HG02938 (cell line): Measurements from ENCODE around the gene PDE8B.

Experiments used
- ATAC-seq: cut with Tn5 transposase; IDR thresholded peaks from one replicate; pipeline ENCODE4 v1.9.1; 2021; ENCODE audit warnings: mild to moderate bottlenecking, moderate library complexity; ENCODE audit not compliant: unreplicated experiment

Gene PDE8B

DNA sequence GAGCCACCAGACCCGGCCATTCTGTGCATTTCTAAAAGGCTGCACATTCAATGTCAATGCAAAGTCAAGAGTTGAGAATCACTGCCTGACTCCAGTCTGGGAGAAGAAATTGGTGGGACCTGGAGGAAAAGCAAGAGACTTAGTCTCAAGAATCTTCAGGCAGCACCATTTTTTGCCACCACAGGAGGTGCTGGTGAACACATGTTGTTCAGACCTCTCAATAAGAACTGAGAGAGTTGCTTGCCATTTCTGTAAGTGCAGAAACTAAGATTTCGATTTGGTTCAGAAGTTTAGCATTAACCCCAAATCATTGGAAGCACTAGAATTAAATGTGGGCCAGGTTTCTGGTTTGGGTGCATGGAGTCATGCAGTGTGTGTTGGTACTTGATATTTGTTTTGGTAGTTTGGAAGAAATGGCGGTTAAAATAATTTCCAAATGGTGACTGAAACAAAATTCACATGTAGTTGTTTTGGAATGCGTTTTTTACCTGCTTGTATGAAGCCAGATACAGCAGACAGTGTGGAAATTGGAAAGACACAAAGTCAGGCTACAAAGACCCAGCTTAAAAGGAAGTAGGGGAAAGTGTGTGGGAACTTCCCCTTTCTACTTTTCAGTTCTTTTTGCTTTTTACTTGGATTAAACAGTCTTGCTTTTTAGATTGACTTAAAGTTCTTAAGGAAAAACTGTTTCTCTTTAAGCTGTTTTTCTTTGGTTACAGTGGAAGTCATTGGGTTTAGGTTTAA is 20.4 kb downstream of the PDE8B start:
- ATAC-seq: no peak

- ATAC-seq: no peak
Observed at GRCh38 chr5:77231471-77232138, 21.1 kb downstream of the PDE8B start.

DNA sequence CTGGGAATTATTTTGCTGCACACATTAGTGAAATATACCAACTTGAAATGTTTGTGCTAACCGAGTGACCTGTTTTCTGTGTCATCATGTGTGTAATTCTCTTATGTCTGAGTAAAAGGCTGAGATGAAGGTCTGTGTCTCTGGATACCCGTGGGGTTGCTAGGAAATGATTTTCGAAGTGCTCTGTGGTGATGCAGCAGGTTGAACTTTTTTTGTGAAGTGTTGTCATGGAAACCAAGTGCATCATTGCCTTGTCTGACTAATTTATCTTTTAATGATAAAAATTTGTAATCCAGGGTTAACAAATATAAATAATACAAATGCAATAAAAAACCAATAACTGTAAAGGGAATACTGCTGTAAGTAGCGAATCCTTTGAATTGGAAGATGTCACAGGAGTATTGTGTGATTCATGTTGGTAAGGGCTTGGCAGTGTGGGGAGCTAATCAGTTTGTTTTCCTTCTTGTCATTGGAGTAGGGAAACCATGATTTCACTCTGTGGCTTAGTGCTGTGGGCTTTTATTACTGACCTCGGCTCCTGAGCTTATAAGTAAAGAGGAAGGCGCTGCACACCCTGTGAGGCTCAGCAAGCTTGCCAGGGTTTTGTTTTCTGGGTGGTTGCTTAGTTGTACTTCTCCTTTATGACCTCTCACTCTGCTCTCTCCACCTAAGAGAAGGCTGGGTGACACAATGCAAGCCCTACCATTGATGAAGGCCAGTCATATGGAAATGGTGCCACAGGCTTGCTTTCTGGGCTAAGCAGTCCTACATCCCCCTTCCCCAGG is 22.3 kb downstream of the PDE8B start:
- no peak for ATAC-seq

DNA sequence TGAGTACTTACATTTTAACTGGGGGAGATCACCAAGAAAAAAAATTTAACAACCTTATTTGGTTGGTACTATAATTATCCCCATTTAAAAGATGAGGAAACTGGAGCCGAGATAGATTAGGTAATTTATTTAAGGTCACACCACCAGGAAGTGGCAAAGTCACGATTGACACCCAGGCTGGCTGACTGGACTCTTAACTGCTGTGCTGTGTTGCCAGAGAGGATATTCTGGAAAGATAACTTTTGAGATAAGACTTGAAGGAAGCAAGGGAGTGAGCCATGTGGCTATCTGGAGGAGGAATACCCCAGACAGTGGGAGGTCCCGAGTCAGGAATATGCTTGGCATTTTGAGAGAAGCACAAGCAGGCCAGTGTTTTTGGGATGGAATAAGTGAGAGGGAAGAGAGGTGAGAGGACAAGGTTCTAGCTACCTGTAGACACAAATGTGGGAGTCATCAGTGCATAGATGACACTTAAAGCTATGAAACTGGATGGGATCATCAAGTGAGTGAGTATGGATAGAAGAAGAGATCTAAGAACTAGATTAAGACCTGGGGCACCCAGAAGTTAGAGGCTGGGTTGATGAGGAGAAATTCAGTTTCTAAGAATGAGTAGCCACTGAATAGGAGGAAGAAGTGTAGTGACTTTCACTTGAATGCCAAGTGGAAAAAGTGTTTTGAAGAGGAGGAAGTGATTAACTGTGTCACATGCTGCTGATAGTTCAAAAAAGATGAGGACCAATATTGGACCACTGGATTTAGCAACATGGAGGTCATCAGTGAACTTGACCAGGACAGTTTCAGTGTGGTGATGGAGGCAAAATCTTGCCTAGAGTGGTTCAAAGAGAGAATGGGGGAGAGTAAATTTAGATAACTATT is 25.6 kb downstream of the PDE8B start:
- ATAC-seq: no peak

DNA sequence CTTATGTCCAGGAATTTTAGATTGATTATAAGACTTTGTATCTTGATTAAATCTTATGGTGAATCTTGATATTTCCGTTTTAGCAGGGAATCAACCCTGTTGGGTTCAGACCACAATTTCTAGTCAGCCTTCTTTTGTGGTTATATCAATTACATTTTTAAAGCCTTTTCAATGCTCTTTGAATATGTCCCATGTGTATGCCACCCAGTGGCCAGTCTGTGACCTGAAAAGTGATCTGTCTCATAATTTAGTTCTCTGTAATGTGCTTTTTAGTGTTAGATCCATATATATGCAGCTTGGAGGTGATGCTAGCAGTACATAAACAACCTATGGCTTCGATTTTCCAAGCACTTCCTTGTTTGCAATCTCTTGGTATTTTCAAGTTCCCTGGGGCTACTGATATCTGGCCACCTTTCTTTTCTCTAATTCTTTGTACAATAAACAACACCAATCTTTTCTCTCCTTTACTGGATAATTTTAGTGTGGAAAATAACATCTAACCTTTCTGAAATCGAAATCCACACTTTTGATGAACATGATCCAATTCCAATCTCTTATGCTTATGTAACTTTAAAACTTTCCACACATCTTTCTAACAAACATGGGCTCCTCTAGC is 28.8 kb downstream of the PDE8B start:
- ATAC-seq: no peak

DNA sequence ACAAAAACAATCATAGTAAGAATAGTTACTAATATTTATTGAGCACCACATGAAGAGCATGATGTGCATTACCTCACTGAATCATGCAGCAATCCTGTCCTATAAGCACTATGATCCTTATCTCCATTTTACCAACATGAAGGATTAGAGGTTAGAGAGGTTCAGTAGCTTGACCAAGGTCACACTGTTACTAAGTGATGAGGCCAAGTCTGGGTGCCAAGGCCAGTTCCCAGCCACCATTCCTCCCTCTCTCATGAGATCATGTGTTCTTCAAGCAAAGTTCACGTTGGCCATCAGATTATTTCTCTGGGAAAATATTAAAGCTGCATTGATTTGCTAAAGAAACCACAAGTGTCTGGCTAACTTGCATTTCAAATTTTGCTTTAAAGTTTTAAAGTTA is 31.0 kb downstream of the PDE8B start:
- ATAC-seq: no peak

DNA sequence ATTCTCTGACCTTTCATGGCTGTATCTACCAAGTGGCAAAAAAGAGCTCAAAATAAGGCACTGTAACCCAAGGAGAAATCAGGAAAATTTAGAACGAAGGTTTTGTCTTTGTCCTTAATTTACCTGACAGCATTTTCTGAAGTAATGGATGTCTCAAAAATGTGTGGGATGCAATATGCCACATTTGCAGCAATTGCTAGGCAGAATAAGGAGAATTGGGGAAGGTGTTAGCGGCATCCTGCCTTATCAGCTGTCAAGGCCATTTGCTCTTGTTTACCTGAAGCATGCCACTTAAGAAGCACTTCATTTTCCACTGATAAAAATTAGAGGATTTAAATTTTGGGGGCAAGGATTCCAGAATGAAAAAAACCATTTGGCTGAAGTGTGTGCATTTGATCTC is 39.0 kb downstream of the PDE8B start:
- ATAC-seq: no peak

- ATAC-seq: no peak
Observed at GRCh38 chr5:77250021-77250420, 39.5 kb downstream of the PDE8B start.

DNA sequence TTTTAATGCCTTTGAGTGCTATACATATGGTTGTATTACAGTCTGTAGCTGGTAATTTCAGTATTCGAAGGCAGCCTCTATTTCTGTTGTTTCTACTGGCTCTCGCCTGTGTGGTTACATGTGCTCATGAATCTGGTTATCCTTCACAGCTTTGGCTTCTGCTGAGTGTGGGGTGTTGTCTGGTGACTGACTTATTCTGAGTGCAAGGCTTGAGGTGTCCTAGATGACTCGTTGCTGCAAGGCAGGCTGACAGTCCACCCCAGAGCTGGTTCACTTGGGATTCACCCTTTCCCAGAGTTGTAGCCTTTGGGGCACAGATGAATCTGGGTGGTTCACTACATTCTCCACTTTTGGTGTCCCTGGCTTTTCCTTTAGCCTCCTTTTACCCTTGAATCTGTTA is 41.4 kb downstream of the PDE8B start:
- no peak for ATAC-seq

DNA sequence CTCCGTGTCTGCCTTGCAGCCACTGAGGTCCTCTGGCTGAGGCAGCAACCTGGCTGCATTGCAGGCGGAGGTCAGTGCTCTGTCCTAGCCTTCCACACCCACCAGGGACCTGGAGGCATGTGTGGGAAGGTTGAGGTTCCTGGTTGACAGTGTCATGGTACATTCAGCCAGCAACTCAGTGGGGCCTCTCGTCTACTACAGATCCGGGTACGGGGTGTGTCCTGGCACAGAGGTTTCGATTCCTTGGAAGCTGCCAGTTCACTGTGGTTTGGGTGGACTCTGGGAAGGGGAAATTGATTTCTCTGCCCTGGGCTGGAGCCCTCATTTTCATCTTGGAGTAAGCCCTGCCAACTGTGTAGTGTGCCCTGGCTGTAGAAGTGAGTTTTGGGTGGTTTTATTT is 45.1 kb downstream of the PDE8B start:
- no peak for ATAC-seq

DNA sequence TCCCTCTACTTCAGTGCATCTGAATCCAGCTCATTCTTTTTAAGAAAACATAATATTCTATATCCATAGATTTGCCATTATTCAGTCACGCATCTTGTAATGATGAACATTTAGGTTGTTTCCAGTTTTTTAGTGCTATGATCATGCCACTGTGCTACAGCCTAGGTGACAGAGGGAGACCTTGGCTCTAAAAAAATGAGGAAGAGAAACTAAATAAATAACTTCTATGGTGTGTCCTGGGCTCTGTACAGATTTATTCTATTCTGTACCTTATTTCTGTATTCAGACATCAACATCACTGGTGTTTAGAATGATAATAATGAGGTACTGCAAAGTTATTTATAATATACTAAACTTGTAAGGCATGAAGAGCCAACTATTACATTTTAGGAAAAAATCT is 45.9 kb downstream of the PDE8B start:
- ATAC-seq: no peak

DNA sequence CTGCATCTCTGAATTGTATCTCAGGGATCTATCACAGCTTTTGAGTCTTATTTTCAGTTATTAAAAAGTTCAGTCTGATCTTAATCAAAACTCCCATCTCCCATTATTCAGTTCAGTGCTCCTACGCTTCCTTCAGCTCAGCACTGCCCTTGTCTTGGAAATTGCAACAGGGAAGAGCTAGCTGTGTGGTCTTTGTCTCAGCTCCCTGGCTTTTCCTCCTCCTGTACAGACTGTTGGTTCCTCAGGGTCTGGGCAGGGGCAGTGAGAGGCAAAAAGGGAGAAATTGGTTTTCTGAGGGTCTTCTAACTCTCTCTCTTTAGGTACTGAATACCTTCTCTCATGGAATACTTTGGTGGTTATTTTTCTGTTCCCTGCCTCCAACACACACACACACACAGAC is 48.2 kb downstream of the PDE8B start:
- ATAC-seq: no peak

DNA sequence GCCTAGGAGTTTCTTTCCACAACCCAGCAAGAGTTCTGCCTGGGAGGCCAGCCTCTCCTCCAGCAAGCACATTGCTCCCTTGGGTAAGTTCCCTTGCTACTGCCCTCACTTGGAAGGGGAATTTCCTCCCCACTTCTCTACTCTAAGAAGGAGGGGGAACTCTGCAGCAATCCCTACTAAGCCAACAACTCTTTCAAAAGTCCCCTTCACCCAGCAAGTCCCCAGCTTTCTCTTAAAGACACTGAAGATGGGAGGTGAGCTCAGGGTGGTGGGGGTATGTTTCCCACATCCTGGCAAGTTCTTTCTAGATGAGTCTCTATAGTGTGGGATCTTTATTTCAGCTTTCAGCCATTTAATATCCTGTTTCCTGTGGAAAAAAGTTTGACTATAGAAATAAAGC is 49.0 kb downstream of the PDE8B start:
- ATAC-seq: no peak

- ATAC-seq: no peak
Observed at GRCh38 chr5:77262697-77263096, 52.2 kb downstream of the PDE8B start.

- no peak for ATAC-seq
Observed at GRCh38 chr5:77266291-77266690, 55.8 kb downstream of the PDE8B start.

GRCh38 chr5:77267496-77267895 is 57.0 kb downstream of the PDE8B start:
- no peak for ATAC-seq

DNA sequence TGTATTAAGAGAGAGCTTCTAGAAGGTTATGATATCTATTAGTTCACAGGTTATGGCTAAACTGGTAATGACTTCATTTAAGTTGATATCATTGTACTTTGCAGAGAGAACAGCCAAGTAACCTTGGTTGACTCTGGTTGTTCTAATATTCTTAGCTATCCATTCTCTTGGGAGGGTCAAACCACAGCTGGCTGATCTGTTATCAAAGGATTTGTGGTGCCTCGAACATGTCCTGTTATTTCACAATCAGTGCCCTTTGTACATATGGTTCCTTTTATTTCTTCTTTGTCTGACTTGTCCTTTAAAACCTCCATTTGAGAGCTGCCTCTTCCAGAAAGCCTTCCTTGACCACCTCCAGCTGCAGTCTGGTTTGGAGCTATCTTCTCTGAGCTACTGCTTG is 61.7 kb downstream of the PDE8B start:
- ATAC-seq: no peak

DNA sequence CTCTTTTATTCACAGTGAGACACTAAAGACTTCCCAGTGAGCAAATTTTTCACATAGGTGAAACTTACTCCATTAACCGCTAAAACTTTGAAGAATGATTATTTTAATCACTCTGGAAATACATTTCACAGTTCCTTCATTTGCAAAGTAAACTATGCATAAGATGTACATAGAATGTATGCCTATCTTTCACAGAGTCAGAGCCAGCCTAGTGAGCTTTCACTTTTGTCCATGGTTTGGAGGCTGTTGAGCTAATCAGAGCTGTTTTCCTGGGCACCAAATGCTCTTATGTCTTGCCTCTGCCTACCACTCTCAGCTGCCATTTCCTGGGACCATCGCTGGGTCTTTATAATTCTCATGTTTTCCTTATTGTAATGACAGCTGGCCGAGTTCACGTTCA is 67.3 kb downstream of the PDE8B start:
- no peak for ATAC-seq

- ATAC-seq: no peak
Observed at GRCh38 chr5:77280036-77280435, 69.6 kb downstream of the PDE8B start.

DNA sequence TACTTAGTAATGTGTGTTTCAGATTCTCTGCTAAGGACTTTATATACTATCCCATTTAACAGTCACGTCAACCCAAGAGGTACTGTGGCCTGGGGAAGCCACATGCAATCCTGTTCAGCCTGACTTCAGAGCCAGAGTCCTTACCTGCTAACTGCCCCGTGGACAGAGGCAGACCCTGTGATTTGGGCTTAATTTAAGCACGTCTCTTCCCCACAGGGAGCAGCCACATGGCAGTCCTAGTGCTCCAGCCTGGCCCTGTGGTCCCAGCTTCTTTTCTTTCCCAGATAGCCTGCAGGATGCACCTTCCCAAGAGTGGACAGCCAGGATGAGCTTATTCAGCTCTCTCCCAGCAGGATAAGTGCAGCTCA is 71.5 kb downstream of the PDE8B start:
- no peak for ATAC-seq
